HL-60 (cell line): ENCODE data around the gene CHMP5.

Experiments
- POLR2AphosphoS5 ChIP-seq: IDR thresholded peaks from 2 replicates; pipeline ENCODE4 v1.6.1; 2012; ENCODE audit warnings: low read depth
- TF ChIP-seq, protein P1 (sequence below): IDR thresholded peaks from one replicate; pipeline ENCODE4 v1.5.1; 2011; ENCODE audit warnings: low read length, control low read depth, inconsistent platforms; ENCODE audit not compliant: insufficient read depth

DNA sequence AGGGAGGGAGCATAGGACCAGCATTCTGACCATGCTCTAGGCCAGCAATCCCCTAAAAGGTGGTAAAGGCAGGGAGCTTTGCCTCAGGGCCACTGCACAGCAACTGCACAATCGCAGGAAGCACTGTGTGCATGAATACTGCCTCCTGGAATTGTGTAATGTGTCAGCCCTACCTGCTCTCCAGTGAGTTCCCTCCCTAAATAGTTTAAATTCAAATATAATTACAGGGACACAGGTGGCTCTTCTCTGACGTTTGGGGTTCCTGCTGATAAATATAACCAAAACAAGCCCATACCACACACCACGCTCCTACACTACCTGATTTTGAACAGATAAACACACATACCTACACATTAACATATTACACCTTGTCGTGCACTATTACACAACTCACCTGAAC, 9.4 kb upstream of the CHMP5 start:
- TF ChIP-seq, protein P1, sequence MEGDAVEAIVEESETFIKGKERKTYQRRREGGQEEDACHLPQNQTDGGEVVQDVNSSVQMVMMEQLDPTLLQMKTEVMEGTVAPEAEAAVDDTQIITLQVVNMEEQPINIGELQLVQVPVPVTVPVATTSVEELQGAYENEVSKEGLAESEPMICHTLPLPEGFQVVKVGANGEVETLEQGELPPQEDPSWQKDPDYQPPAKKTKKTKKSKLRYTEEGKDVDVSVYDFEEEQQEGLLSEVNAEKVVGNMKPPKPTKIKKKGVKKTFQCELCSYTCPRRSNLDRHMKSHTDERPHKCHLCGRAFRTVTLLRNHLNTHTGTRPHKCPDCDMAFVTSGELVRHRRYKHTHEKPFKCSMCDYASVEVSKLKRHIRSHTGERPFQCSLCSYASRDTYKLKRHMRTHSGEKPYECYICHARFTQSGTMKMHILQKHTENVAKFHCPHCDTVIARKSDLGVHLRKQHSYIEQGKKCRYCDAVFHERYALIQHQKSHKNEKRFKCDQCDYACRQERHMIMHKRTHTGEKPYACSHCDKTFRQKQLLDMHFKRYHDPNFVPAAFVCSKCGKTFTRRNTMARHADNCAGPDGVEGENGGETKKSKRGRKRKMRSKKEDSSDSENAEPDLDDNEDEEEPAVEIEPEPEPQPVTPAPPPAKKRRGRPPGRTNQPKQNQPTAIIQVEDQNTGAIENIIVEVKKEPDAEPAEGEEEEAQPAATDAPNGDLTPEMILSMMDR = no peak
- no peak for TF ChIP-seq POLR2AphosphoS5
